Endodermal cell (in vitro differentiated cells): ENCODE measurements around the gene SPAG6. TPM values are rescaled to one million over a fixed set of nuclear protein-coding genes. Genes with fewer than 3 reads are reported as not detected.

Experiments used
- DNase-seq: peaks from one replicate; pipeline ENCODE4 v3.0.0-alpha.2; 2017
- H3K27ac ChIP-seq: 2 replicates; pipeline ENCODE4 v1.5.1; 2013; ENCODE audit warnings: mild to moderate bottlenecking, low read depth, low read length, moderate library complexity
- H3K27me3 ChIP-seq: 2 replicates; pipeline ENCODE4 v1.6.1; 2013; ENCODE audit warnings: mild to moderate bottlenecking, low read length, moderate library complexity; ENCODE audit not compliant: insufficient read depth, control insufficient read depth, poor library complexity, severe bottlenecking
- H3K36me3 ChIP-seq: 2 replicates; pipeline ENCODE4 v1.7.0; 2013; ENCODE audit warnings: mild to moderate bottlenecking, low read length, moderate library complexity; ENCODE audit not compliant: control insufficient read depth, insufficient read depth
- H3K4me1 ChIP-seq: one replicate; pipeline ENCODE4 v1.7.0; 2013; ENCODE audit warnings: low read length; ENCODE audit not compliant: control insufficient read depth, insufficient read depth
- H3K4me3 ChIP-seq: 2 replicates; pipeline ENCODE4 v1.5.1; 2013; ENCODE audit warnings: mild to moderate bottlenecking, low read length, moderate library complexity
- H3K9ac ChIP-seq: 2 replicates; pipeline ENCODE4 v1.6.1; 2013; ENCODE audit warnings: mild to moderate bottlenecking, low read length, moderate library complexity; ENCODE audit not compliant: poor library complexity, severe bottlenecking; ENCODE audit errors: extremely low read depth
- H3K9me3 ChIP-seq: 2 replicates; pipeline ENCODE4 v1.6.1; 2013; ENCODE audit warnings: mild to moderate bottlenecking, low read length, moderate library complexity; ENCODE audit not compliant: control insufficient read depth
- H3K27ac Mint-ChIP-seq: 2 replicates; pipeline ENCODE4 v1.8.0; 2020; ENCODE audit warnings: mixed read lengths
- H3K27me3 Mint-ChIP-seq: 2 replicates; pipeline ENCODE4 v1.8.0; 2021; ENCODE audit warnings: mild to moderate bottlenecking, mixed read lengths; ENCODE audit not compliant: insufficient read depth
- H3K36me3 Mint-ChIP-seq: 2 replicates; pipeline ENCODE4 v1.8.0; 2020; ENCODE audit warnings: low read depth, mixed read lengths
- H3K4me1 Mint-ChIP-seq: 2 replicates; pipeline ENCODE4 v1.8.0; 2020; ENCODE audit warnings: mixed read lengths
- H3K4me3 Mint-ChIP-seq: 2 replicates; pipeline ENCODE4 v1.8.0; 2020; ENCODE audit warnings: mild to moderate bottlenecking, moderate library complexity, mixed read lengths
- H3K9me3 Mint-ChIP-seq: 2 replicates; pipeline ENCODE4 v1.8.0; 2020; ENCODE audit warnings: mild to moderate bottlenecking, mixed read lengths
- CTCF ChIP-seq: fragments of 200-600 bp; sonication (generic); conservative IDR thresholded peaks from 2 replicates; pipeline ENCODE4 v1.5.0; 2021; ENCODE audit warnings: antibody characterized with exemption, mild to moderate bottlenecking
- WGBS, 2 experiments: methylation state at CpG; one replicate each; pipeline versions ENCODE4 v1.1.5 to v1.1.7; 2013; ENCODE audit warnings: missing lambda C conversion rate in 2 of 2, mixed read lengths in 1 of 2; ENCODE audit not compliant: insufficient coverage in 1 of 2, insufficient read length in 1 of 2; 5-methylcytosine and 5-hydroxymethylcytosine counted together
- total RNA-seq, 2 donors: library from RNA; stranded (reverse); fragmentation: NEBNext Ultra II Directional in 1 of 2; extraction: Animal tissue kit (Norgen Biotek cat#: 25700) in 1 of 2; gene quantifications; 2 replicates in 1 of 2; 3 replicates in 1 of 2; pipeline ENCODE4 v1.2.1, GENCODE V29; 2021

The SPAG6 gene
- total RNA-seq, 2 donors from 2014 or later = 1.1 to 2.1 TPM

- TF ChIP-seq CTCF = no peak
- no peaks in the 10 kb centered on the region for H3K27me3 ChIP-seq
- H3K9ac ChIP-seq = no peak overlapping the region
- H3K36me3 ChIP-seq = no peaks in the 10 kb centered on the region
- H3K27me3 Mint-ChIP-seq = no peaks in the 10 kb centered on the region
- H3K9me3 ChIP-seq = no peaks in the 10 kb centered on the region
- no peak overlapping the region for H3K27ac Mint-ChIP-seq
- H3K36me3 Mint-ChIP-seq = no peaks in the 10 kb centered on the region
- no peak overlapping the region for H3K4me3 ChIP-seq
- WGBS, 2 experiments = 83 to 92% methylated on average over 2 to 4 of the region's 4 CpGs
- no peak for DNase-seq
- H3K4me1 ChIP-seq = no peaks in the 10 kb centered on the region
- H3K4me3 Mint-ChIP-seq = no peak overlapping the region
- no peaks in the 10 kb centered on the region for H3K4me1 Mint-ChIP-seq
- H3K27ac ChIP-seq = no peak overlapping the region
- no peaks in the 10 kb centered on the region for H3K9me3 Mint-ChIP-seq
These were observed 23.1 kb downstream of the SPAG6 start for GRCh38 chr10:22368402-22368801.

DNA sequence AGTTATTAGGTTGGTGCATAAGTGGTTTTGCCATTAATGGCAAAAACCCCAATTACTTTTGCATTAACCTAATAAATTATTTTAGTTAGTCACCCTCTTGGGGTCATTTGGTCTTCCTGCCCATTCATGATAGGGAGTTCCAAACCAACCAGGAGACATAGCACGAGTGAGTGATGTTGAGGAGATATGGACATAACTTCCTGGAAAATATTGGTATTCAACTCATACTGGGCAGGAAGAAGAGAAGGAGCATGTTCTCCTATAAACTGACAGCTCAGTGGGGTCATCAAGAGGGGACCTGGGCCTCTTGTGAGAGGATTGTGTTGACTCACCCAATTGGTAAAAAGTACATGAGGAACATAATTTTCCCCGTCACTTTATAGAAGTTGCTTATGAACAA is 23.7 kb downstream of the SPAG6 start:
- Histone ChIP-seq H3K9ac (no peak overlapping the region), H3K4me1 (no peaks in the 10 kb centered on the region), H3K9me3 (no peaks in the 10 kb centered on the region), H3K36me3 (no peaks in the 10 kb centered on the region), H3K27ac (no peak overlapping the region), H3K4me3 (no peak overlapping the region), H3K27me3 (no peaks in the 10 kb centered on the region)
- Mint-ChIP-seq H3K4me3 (no peak overlapping the region), H3K9me3 (no peaks in the 10 kb centered on the region), H3K4me1 (no peaks in the 10 kb centered on the region), H3K27ac (no peak overlapping the region), H3K27me3 (no peaks in the 10 kb centered on the region), H3K36me3 (no peaks in the 10 kb centered on the region)
- WGBS, 2 experiments = 85% methylated on average over 1 of the region's 2 CpGs; no CpG with 5 or more reads in 1 of the 2 experiments
- DNase-seq = no peak
- no peak for TF ChIP-seq CTCF

- Histone ChIP-seq H3K4me3 (no peak overlapping the region), H3K36me3 (no peaks in the 10 kb centered on the region), H3K27me3 (no peaks in the 10 kb centered on the region), H3K9me3 (no peaks in the 10 kb centered on the region), H3K27ac (no peak overlapping the region), H3K4me1 (no peaks in the 10 kb centered on the region), H3K9ac (no peak overlapping the region)
- Mint-ChIP-seq H3K36me3 (no peaks in the 10 kb centered on the region), H3K27me3 (no peaks in the 10 kb centered on the region), H3K4me3 (no peak overlapping the region), H3K9me3 (no peaks in the 10 kb centered on the region), H3K4me1 (no peaks in the 10 kb centered on the region), H3K27ac (no peak overlapping the region)
- no peak for TF ChIP-seq CTCF
- no peak for DNase-seq
- WGBS, 2 experiments = 92 to 97% methylated on average over 3 to 5 of the region's 5 CpGs
These were observed 24.3 kb downstream of the SPAG6 start for GRCh38 chr10:22369434-22370072.
